HepG2 (cell line): ENCODE data around the gene ELOVL5. TPM values are rescaled to one million over a fixed set of nuclear protein-coding genes. Genes with fewer than 3 reads are reported as not detected.

Source experiments
- ATF1 ChIP-seq: IDR thresholded peaks from 2 replicates; pipeline ENCODE4 v1.6.1; 2016; ENCODE audit warnings: mild to moderate bottlenecking, control low read depth
- GTF3A ChIP-seq: sonication (generic); formaldehyde crosslinking; conservative IDR thresholded peaks from 2 replicates; pipeline ENCODE4 v1.4.0; 2020; ENCODE audit warnings: mild to moderate bottlenecking, missing genetic modification reagents
- KAT2B ChIP-seq: fragments of 150-350 bp; IDR thresholded peaks from 2 replicates; pipeline ENCODE4 v1.6.1; 2014; ENCODE audit warnings: low read depth, low read length, borderline replicate concordance
- MTA3 ChIP-seq: sonication (generic); formaldehyde crosslinking; IDR thresholded peaks from 2 replicates; pipeline ENCODE4 v1.4.0; 2020; ENCODE audit warnings: missing genetic modification reagents
- NBN ChIP-seq: fragments of 450-650 bp; conservative IDR thresholded peaks from 2 replicates; pipeline ENCODE4 v1.6.1; 2017
- NR2F2 ChIP-seq: IDR thresholded peaks from 2 replicates; pipeline ENCODE4 v1.6.1; 2012; ENCODE audit warnings: low read depth, inconsistent platforms, borderline replicate concordance
- NR2F6 ChIP-seq, 2 experiments: IDR thresholded peaks; 2 replicates each; pipeline ENCODE4 v1.6.1; 2016; ENCODE audit warnings: antibody characterized with exemption in 1 of 2, mild to moderate bottlenecking in 1 of 2
- NRL ChIP-seq: sonication (generic); formaldehyde crosslinking; IDR thresholded peaks from 2 replicates; pipeline ENCODE4 v1.5.0; 2020; ENCODE audit warnings: missing genetic modification reagents, mild to moderate bottlenecking, moderate library complexity, borderline replicate concordance
- SALL1 ChIP-seq: sonication (generic); formaldehyde crosslinking; IDR thresholded peaks from 2 replicates; pipeline ENCODE4 v1.8.0; 2022; ENCODE audit warnings: mild to moderate bottlenecking, missing genetic modification reagents
- SMAD9 ChIP-seq: sonication (generic); formaldehyde crosslinking; IDR thresholded peaks from 2 replicates; pipeline ENCODE4 v1.5.1; 2020; ENCODE audit warnings: mild to moderate bottlenecking, missing genetic modification reagents
- SRY ChIP-seq: sonication (generic); formaldehyde crosslinking; IDR thresholded peaks from 2 replicates; pipeline ENCODE4 v1.8.0; 2022; ENCODE audit warnings: mild to moderate bottlenecking, missing genetic modification reagents
- SSRP1 ChIP-seq: IDR thresholded peaks from 2 replicates; pipeline ENCODE4 v1.6.1; 2016; ENCODE audit warnings: control low read depth
- TCF7 ChIP-seq: sonication (generic); IDR thresholded peaks from 2 replicates; pipeline ENCODE4 v1.6.1; 2016; ENCODE audit warnings: antibody characterized with exemption, low read depth
- THYN1 ChIP-seq: sonication (generic); formaldehyde crosslinking; IDR thresholded peaks from 2 replicates; pipeline ENCODE4 v1.8.1; 2023; ENCODE audit warnings: low read depth, mild to moderate bottlenecking, moderate library complexity, missing genetic modification reagents, borderline replicate concordance
- WIZ ChIP-seq: sonication (generic); formaldehyde crosslinking; IDR thresholded peaks from 2 replicates; pipeline ENCODE4 v1.5.1; 2020; ENCODE audit warnings: mild to moderate bottlenecking, missing genetic modification reagents
- ZNF672 ChIP-seq: sonication (generic); formaldehyde crosslinking; IDR thresholded peaks from 2 replicates; pipeline ENCODE4 v1.8.1; 2022; ENCODE audit warnings: missing genetic modification reagents
- ZNF75D ChIP-seq: sonication (generic); formaldehyde crosslinking; IDR thresholded peaks from 2 replicates; pipeline ENCODE4 v1.8.1; 2023; ENCODE audit warnings: missing genetic modification reagents, mild to moderate bottlenecking, borderline replicate concordance
- polyA plus RNA-seq, 8 experiments: library from polyadenylated mRNA; depleted of rRNA in 3 of 8; stranded (reverse) in 7 of 8; unstranded in 1 of 8; fragments of >200 nt; fragmentation: Illumina TruSeq in 4 of 8; extraction: Trizol in 4 of 8; gene quantifications; 2 replicates each; pipeline versions ENCODE4 v1.2.1 to v1.2.3, GENCODE V29; 2011 to 2016; ENCODE audit warnings: low read depth in 4 of 8, missing spikeins in 1 of 8, mixed read lengths in 1 of 8; ENCODE audit not compliant: insufficient read depth in 1 of 8
- total RNA-seq, 5 experiments: library from RNA; depleted of rRNA; stranded (reverse); fragments of >200 nt; fragmentation: Illumina TruSeq; extraction: Trizol; gene quantifications; 2 replicates each; pipeline ENCODE4 v1.2.3, GENCODE V29; 2016; ENCODE audit warnings: low read depth in 1 of 5
- TF ChIP-seq, protein P1 (sequence below): IDR thresholded peaks from 2 replicates; pipeline ENCODE4 v1.6.1; 2018; ENCODE audit warnings: missing genetic modification reagents, mild to moderate bottlenecking, missing compliant biosample characterization
- TF ChIP-seq, protein P2 (sequence below): IDR thresholded peaks from 2 replicates; pipeline ENCODE4 v1.6.1; 2018; ENCODE audit warnings: missing genetic modification reagents
- TF ChIP-seq, protein P3 (sequence below): sonication (generic); formaldehyde crosslinking; IDR thresholded peaks from 2 replicates; pipeline ENCODE4 v1.5.1; 2020; ENCODE audit warnings: mild to moderate bottlenecking, moderate library complexity, missing genetic modification reagents
- TF ChIP-seq, protein P4 (sequence below): sonication (generic); formaldehyde crosslinking; IDR thresholded peaks from 2 replicates; pipeline ENCODE4 v1.4.0; 2020; ENCODE audit warnings: mild to moderate bottlenecking, missing genetic modification reagents
- TF ChIP-seq, protein P5 (sequence below): sonication (generic); formaldehyde crosslinking; IDR thresholded peaks from 2 replicates; pipeline ENCODE4 v1.4.0; 2020; ENCODE audit warnings: mild to moderate bottlenecking, low read depth, missing genetic modification reagents

ELOVL5 gene
- total and polyA plus RNA-seq, 2 of the 13 experiments (the other 11 are each of a cell fraction or from before 2014, with no cell fraction given): 50.1 to 72.4 TPM

DNA sequence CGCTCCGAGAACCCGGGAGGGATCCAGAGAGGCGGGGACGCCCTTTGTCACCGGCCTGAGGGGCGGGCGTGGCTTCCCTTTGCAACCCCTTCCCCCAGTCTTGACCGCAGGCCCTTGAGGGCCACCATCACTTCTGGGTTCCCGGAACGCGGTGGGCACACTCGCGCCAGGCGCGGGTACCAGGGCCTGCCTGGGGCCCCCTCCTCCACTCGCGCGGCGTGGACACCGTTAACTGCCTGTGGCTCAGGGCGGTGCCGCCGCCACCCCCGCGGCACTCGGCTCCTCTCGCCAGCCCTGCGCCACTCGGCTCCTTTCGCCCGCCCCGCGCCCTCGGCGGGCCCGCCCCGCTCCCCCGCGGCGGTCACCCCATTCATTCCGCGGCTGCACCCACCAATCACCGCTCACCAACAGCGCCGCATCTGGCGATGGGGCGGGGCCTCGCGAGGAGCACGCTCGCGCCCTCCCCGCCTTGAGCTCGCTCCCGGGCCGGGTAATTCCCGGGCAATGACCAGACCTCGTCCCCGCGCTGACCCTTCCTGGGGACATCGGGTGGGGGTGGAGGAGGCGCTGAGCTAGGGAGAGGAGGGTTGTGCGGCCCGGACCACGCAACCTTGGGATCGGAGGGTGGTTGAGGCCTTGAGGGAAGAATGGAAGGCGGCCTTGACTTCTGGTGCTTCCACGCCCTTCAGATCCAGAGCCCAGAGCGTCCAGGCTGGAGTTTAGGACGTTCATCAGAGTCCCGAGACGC is 10.5 kb upstream of the ELOVL5 start (continued):
- TF ChIP-seq, protein P1, sequence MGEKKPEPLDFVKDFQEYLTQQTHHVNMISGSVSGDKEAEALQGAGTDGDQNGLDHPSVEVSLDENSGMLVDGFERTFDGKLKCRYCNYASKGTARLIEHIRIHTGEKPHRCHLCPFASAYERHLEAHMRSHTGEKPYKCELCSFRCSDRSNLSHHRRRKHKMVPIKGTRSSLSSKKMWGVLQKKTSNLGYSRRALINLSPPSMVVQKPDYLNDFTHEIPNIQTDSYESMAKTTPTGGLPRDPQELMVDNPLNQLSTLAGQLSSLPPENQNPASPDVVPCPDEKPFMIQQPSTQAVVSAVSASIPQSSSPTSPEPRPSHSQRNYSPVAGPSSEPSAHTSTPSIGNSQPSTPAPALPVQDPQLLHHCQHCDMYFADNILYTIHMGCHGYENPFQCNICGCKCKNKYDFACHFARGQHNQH (CRISPR knock-in tag): peak; percentile 82; the same call in 1 of the 2 replicates
- TF ChIP-seq ATF1: 0 out of 2 replicates have a peak, but pooled peaks have one; percentile 0
- peak; percentile 96 for TF ChIP-seq SALL1 (CRISPR knock-in tag)
- TF ChIP-seq NBN: no peak
- peak; percentile 45; the same call in 1 of the 2 replicates for TF ChIP-seq NR2F2
- no peak; the same call in 1 of the 2 replicates for TF ChIP-seq TCF7
- TF ChIP-seq THYN1 (CRISPR knock-in tag): no peak; the same call in 1 of the 2 replicates
- no peak for TF ChIP-seq SSRP1 (CRISPR knock-in tag)
- no peak for TF ChIP-seq KAT2B
- TF ChIP-seq NRL (CRISPR knock-in tag): no peak
- TF ChIP-seq, protein P2, sequence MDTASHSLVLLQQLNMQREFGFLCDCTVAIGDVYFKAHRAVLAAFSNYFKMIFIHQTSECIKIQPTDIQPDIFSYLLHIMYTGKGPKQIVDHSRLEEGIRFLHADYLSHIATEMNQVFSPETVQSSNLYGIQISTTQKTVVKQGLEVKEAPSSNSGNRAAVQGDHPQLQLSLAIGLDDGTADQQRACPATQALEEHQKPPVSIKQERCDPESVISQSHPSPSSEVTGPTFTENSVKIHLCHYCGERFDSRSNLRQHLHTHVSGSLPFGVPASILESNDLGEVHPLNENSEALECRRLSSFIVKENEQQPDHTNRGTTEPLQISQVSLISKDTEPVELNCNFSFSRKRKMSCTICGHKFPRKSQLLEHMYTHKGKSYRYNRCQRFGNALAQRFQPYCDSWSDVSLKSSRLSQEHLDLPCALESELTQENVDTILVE (CRISPR knock-in tag): peak; percentile 86
- TF ChIP-seq, protein P3, sequence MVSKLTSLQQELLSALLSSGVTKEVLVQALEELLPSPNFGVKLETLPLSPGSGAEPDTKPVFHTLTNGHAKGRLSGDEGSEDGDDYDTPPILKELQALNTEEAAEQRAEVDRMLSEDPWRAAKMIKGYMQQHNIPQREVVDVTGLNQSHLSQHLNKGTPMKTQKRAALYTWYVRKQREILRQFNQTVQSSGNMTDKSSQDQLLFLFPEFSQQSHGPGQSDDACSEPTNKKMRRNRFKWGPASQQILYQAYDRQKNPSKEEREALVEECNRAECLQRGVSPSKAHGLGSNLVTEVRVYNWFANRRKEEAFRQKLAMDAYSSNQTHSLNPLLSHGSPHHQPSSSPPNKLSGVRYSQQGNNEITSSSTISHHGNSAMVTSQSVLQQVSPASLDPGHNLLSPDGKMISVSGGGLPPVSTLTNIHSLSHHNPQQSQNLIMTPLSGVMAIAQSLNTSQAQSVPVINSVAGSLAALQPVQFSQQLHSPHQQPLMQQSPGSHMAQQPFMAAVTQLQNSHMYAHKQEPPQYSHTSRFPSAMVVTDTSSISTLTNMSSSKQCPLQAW (CRISPR knock-in tag): peak; percentile 79
- no peak for TF ChIP-seq ZNF672
- TF ChIP-seq, protein P4, sequence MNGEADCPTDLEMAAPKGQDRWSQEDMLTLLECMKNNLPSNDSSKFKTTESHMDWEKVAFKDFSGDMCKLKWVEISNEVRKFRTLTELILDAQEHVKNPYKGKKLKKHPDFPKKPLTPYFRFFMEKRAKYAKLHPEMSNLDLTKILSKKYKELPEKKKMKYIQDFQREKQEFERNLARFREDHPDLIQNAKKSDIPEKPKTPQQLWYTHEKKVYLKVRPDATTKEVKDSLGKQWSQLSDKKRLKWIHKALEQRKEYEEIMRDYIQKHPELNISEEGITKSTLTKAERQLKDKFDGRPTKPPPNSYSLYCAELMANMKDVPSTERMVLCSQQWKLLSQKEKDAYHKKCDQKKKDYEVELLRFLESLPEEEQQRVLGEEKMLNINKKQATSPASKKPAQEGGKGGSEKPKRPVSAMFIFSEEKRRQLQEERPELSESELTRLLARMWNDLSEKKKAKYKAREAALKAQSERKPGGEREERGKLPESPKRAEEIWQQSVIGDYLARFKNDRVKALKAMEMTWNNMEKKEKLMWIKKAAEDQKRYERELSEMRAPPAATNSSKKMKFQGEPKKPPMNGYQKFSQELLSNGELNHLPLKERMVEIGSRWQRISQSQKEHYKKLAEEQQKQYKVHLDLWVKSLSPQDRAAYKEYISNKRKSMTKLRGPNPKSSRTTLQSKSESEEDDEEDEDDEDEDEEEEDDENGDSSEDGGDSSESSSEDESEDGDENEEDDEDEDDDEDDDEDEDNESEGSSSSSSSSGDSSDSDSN (CRISPR knock-in tag): peak; percentile 70
- no peak for TF ChIP-seq MTA3 (CRISPR knock-in tag)
- TF ChIP-seq NR2F6 (IDR thresholded peaks at IDR 0.05): peak; percentile 74
- TF ChIP-seq NR2F6 (CRISPR knock-in tag; IDR thresholded peaks at IDR 0.05): peak; percentile 90
- TF ChIP-seq SMAD9 (CRISPR knock-in tag): no peak
- TF ChIP-seq GTF3A: no peak; the same call in 1 of the 2 replicates
- TF ChIP-seq WIZ (CRISPR knock-in tag): peak; percentile 85
- no peak for TF ChIP-seq ZNF75D (CRISPR knock-in tag)
- TF ChIP-seq SRY (CRISPR knock-in tag): no peak; the same call in 1 of the 2 replicates
- TF ChIP-seq, protein P5, sequence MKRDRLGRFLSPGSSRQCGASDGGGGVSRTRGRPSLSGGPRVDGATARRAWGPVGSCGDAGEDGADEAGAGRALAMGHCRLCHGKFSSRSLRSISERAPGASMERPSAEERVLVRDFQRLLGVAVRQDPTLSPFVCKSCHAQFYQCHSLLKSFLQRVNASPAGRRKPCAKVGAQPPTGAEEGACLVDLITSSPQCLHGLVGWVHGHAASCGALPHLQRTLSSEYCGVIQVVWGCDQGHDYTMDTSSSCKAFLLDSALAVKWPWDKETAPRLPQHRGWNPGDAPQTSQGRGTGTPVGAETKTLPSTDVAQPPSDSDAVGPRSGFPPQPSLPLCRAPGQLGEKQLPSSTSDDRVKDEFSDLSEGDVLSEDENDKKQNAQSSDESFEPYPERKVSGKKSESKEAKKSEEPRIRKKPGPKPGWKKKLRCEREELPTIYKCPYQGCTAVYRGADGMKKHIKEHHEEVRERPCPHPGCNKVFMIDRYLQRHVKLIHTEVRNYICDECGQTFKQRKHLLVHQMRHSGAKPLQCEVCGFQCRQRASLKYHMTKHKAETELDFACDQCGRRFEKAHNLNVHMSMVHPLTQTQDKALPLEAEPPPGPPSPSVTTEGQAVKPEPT (CRISPR knock-in tag): peak; percentile 80; the same call in 1 of the 2 replicates
